Measurements from ENCODE around the gene ZNF546. TPM values are rescaled to one million over a fixed set of nuclear protein-coding genes. Genes with fewer than 3 reads are reported as not detected.

Gene ZNF546
- total RNA-seq, result 5.6 and 5.9 TPM in 2 replicates

DNA sequence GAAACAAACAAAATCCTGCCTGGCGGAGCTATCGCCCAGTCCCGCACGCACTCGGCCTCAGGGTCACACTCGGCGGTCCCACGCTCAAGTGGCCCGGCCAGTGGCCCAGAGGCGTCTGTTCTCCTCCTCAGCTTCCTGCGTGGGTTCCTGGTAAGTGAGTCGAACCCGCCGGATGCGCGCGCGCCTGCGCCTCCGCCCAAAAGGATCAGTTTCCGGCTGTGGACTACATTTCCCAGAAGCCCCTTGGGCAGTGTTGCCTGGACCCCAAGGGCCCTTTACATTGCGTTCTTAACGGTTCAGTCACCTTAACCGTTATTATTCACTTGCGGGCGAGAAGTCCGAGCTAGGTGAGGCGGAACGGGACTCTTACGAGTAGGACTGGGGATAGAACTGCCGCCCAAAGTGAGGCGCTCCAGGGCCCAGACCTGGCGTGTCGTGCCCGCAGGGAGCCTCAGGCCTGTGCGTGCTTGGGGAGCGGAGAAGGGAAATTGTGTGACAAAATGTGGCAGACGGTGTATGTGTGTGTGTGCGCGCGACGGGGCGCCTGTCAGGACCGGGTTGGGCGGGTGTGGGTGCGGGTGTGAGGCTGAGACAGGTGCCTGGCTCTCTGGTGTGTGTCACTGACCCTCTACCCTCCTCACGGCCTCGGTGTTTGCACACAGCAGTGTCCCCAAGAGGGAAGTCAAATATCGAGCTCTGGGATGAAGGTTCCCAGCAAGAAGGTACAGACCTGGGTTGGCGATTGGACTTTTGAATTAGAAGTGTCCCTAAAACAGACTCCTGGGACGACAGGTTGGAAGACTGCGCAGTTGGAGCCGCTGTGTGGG lies at the start of gene ZNF546:
TSS of gene ZNF546 (plus strand) at position 250 of the 827 bp plus-strand sequence. CDS start 1,267 bp downstream, outside the sequence.

DNA sequence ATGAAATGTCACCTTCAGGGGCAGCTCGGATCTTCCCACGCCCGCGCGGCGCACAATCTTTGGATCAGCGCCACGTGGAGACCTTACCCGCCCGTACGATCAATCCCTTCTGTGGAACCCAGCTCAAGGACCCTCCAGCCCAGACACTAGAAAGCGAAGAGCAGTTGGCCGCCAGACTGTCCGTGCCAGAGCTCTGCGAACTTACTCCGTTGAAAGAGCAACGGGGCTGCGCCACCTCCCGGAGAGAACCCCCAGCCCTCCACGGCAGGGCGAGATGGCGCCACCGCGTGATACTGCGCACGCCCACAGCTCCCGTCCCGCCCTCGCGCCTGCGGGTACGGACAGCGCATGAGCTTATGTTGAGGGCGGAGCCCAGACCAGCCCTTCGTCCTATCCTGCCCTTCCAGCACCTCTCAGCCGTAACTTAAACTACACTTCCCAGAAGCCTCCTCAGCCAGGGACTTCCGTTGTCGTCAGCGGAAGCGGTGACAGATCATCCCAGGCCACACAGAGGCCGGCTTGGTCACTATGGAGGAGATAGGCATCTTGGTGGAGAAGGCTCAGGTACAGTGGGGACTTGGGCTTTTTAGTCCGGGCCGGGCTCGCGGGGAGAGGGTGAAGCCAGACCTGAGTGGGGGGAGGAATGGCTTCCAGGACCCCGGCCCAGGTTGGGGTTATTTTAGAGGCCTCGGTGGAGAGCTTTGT lies 26.0 kb upstream of the ZNF546 start, which contains the start of gene PSMC4:
TSS of gene PSMC4 (plus strand) at position 491 of the 705 bp plus-strand sequence. CDS start at position 529, 38 bp downstream.

DNA sequence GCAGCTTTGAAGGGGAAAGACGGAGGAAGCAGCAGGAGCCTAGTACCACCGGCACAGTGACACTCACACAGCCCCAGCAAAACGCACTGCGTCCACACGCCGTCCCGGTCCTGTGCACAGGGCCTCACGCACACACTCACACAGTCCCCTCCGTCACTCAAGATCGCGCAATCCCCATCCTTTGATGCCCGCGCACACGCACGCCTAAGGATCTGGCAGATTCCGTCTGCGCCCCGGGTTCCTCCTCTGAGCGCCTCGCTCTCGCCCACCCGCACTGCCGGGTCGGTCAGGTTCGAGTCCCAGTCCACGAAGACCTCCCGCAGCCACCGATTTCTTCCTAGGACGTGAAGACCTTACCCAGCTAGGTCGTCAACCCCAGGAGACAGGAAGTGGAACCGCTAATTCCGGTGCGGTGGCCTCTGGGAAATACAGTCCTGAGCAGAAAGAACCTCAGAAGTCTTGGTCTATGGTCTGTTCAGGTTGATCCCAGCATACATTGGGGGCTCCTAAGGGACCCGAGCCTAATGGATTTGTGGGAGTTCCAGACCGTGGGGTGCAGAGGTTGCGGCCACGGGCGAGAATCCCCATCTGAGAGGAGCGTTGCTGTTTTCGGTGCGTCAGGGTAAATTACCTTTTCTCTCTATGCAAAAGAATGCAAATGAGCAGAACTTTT lies 59.1 kb downstream of the ZNF546 start, which contains the start of gene ZNF780B:
TSS of gene ZNF780B (minus strand) at position 400 of the 673 bp plus-strand sequence. CDS start 5,899 bp downstream, outside the sequence.

Other genes starting within 250 kb of the ZNF546 start
- not detected in 2 replicates for gene LEUTX, start 218.2 kb upstream of the ZNF546 start, total RNA-seq
- gene DYRK1B, start 162.9 kb upstream of the ZNF546 start, total RNA-seq, result 8.6 and 14.1 TPM in 2 replicates
- 152 and 200 TPM in 2 replicates for gene FBL, start 150.7 kb upstream of the ZNF546 start, total RNA-seq
- gene FCGBP, start 62.4 kb upstream of the ZNF546 start, total RNA-seq, result 0.13 and 0.19 TPM in 2 replicates
- gene PSMC4, start 25.9 kb upstream of the ZNF546 start, total RNA-seq, result 91.5 and 96.7 TPM in 2 replicates
- gene ZNF780B, start 59.2 kb downstream of the ZNF546 start, total RNA-seq, result 15.7 and 17.3 TPM in 2 replicates
- 14.1 and 14.3 TPM in 2 replicates for gene ZNF780A, start 93.9 kb downstream of the ZNF546 start, total RNA-seq
- gene MAP3K10, start 194.4 kb downstream of the ZNF546 start, total RNA-seq, result 5.8 and 7.3 TPM in 2 replicates
- gene TTC9B, start 221.3 kb downstream of the ZNF546 start, total RNA-seq, result not detected in 2 replicates
- 0.06 and 0.13 TPM in 2 replicates for gene CCNP, start 229.6 kb downstream of the ZNF546 start, total RNA-seq

Measured in aortic smooth muscle cell (primary cell).